ENCODE measurements around the gene DMRTB1.

- TF ChIP-seq SUZ12 (IDR thresholded peaks at IDR 0.05; ENCODE audit: extremely low read depth, insufficient read depth, insufficient read length) (no peak), ZNF274 (IDR thresholded peaks at IDR 0.05; ENCODE audit: low read depth, low read length) (no peak)
These were observed 2.3 kb downstream of the DMRTB1 start for GRCh38 chr1:53461323-53462044.
